Measurements from ENCODE around the gene CROCC. TPM values are rescaled to one million over a fixed set of nuclear protein-coding genes. Genes with fewer than 3 reads are reported as not detected.
A peak's percentile ranks its signal among the peaks of the same experiment; 100 is the strongest.

CROCC gene
- total and polyA plus RNA-seq, 2 experiments from 2014 or later = 15.1 to 106 TPM

- peaks cover 11% of the 10 kb centered on the region; the same call in 1 of the 2 replicates for H3F3A ChIP-seq (replicated peaks; ENCODE audit: low read depth)
- Mint-ChIP-seq H3K27ac (peak overlapping the region; percentile 31; the same call in 1 of the 2 replicates), H3K27me3 (ENCODE audit: insufficient read depth, low read depth, poor library complexity) (peaks cover 13% of the 10 kb centered on the region), H3K9me3 (no peaks in the 10 kb centered on the region), H3K4me3 (no peak overlapping the region), H3K4me1 (peaks cover 16% of the 10 kb centered on the region), H3K36me3 (ENCODE audit: low read depth) (peaks cover 54% of the 10 kb centered on the region)
- H3K9me2 ChIP-seq (ENCODE audit: insufficient read depth) = no peaks in the 10 kb centered on the region
- ATAC-seq (peak; percentile 54), DNase-seq (ENCODE audit: low spot score) (no peak)
- no peak overlapping the region for H2AFZ ChIP-seq
- H3K4me1 ChIP-seq (ENCODE audit: insufficient read depth) = peaks cover 7% of the 10 kb centered on the region; the same call in 1 of the 2 replicates
- no peak overlapping the region for H3K4me3 ChIP-seq
- H3K79me2 ChIP-seq (replicated peaks; ENCODE audit: insufficient read depth) = no peaks in the 10 kb centered on the region
- H3K27me3 ChIP-seq (ENCODE audit: insufficient read depth) = no peaks in the 10 kb centered on the region
- H3K27ac ChIP-seq (ENCODE audit: low read depth) = no peak overlapping the region
- TF ChIP-seq POLR2AphosphoS5 (IDR thresholded peaks at IDR 0.05; ENCODE audit: low read depth) (peak; percentile 39), ETS1 (IDR thresholded peaks at IDR 0.05) (no peak)
- H4K20me1 ChIP-seq (replicated peaks; ENCODE audit: insufficient read depth) = 0 out of 2 replicates have a peak, but pooled peaks cover 8% of the 10 kb centered on the region
- H3K4me2 ChIP-seq = no peak overlapping the region
- H3K36me3 ChIP-seq (ENCODE audit: insufficient read depth) = no peaks in the 10 kb centered on the region; the same call in 1 of the 2 replicates
Observed at GRCh38 chr1:16969057-16969611, 47.4 kb downstream of the CROCC start.

GRCh38 chr1:16969651-16970050, 47.9 kb downstream of the CROCC start:
- Mint-ChIP-seq H3K9me3 (no peaks in the 10 kb centered on the region), H3K36me3 (ENCODE audit: low read depth) (peaks cover 54% of the 10 kb centered on the region), H3K27me3 (ENCODE audit: insufficient read depth, low read depth, poor library complexity) (peaks cover 13% of the 10 kb centered on the region), H3K4me3 (no peak overlapping the region), H3K4me1 (peaks cover 16% of the 10 kb centered on the region), H3K27ac (no peak overlapping the region)
- DNase-seq (ENCODE audit: low spot score) (no peak), ATAC-seq (no peak)
- Histone ChIP-seq H3K79me2 (replicated peaks; ENCODE audit: insufficient read depth) (no peaks in the 10 kb centered on the region), H3K9me2 (ENCODE audit: insufficient read depth) (no peaks in the 10 kb centered on the region), H3K27ac (ENCODE audit: low read depth) (no peak overlapping the region), H3K4me1 (ENCODE audit: insufficient read depth) (peaks cover 7% of the 10 kb centered on the region; the same call in 1 of the 2 replicates), H3F3A (replicated peaks; ENCODE audit: low read depth) (peaks cover 10% of the 10 kb centered on the region; the same call in 1 of the 2 replicates), H3K27me3 (ENCODE audit: insufficient read depth) (no peaks in the 10 kb centered on the region), H3K36me3 (ENCODE audit: insufficient read depth) (no peaks in the 10 kb centered on the region; the same call in 1 of the 2 replicates), H3K4me3 (no peak overlapping the region), H3K4me2 (no peak overlapping the region), H4K20me1 (replicated peaks; ENCODE audit: insufficient read depth) (0 out of 2 replicates have a peak, but pooled peaks cover 5% of the 10 kb centered on the region), H2AFZ (no peak overlapping the region)
- TF ChIP-seq JUNB (IDR thresholded peaks at IDR 0.05; ENCODE audit: unreplicated experiment) (no peak), POLR2AphosphoS5 (IDR thresholded peaks at IDR 0.05; ENCODE audit: low read depth) (no peak), REST (IDR thresholded peaks at IDR 0.05; ENCODE audit: unreplicated experiment) (no peak), CTCF (conservative IDR thresholded peaks at IDR 0.05; ENCODE audit: low read depth in 2 of 2) (no peak), NANOG (IDR thresholded peaks at IDR 0.05; ENCODE audit: borderline replicate concordance) (no peak), ETS1 (IDR thresholded peaks at IDR 0.05) (no peak), EZH2 (IDR thresholded peaks at IDR 0.05; ENCODE audit: low read depth, unreplicated experiment) (no peak), CREB1 (CRISPR knock-in tag; IDR thresholded peaks at IDR 0.05; ENCODE audit: low read depth) (no peak), ZNF114 (CRISPR knock-in tag; IDR thresholded peaks at IDR 0.05) (no peak)
